HCT116 (cell line): ENCODE data around the gene TGFBRAP1. TPM values are rescaled to one million over a fixed set of nuclear protein-coding genes. Genes with fewer than 3 reads are reported as not detected.

Experiments used
- ATAC-seq: fragments of 200-7000 bp; cut with Tn5 transposase; 2 replicates; pipeline ENCODE4 v1.9.1; 2020; ENCODE audit warnings: mild to moderate bottlenecking, moderate library complexity
- BruUV-seq: library from RNA; stranded (reverse); fragments of 400-500 nt; replicated peaks from 2 replicates; lab custom pipeline; 2021; lab: Mats Ljungman, UMichigan
- CTCF ChIA-PET: fragments of 300-600 bp; sonication (Branson Sonifier 250); formaldehyde crosslinking; loops from one replicate; lab custom pipeline; 2021; ENCODE audit warnings: antibody characterized with exemption; lab: Charles Lee
- POLR2A ChIA-PET: fragments of 300-600, 350-600 bp; sonication (Branson Sonifier 250); formaldehyde crosslinking; loops from one replicate; lab custom pipeline; 2021; ENCODE audit warnings: antibody characterized with exemption; lab: Charles Lee
- RAD21 ChIA-PET, 2 experiments: fragments of 300-600 bp; sonication (Branson Sonifier 250); formaldehyde crosslinking; loops; one replicate each; lab custom pipeline; 2023; ENCODE audit warnings: low total read pairs in 2 of 2; ENCODE audit not compliant: uncharacterized antibody in 2 of 2, unreplicated experiment in 2 of 2, low non-redundant PET in 1 of 2; lab: Charles Lee
- DNase-seq: peaks from one replicate; pipeline ENCODE4 v3.0.0-alpha.2; 2010; ENCODE audit warnings: low read depth, low spot score
- H2AFZ ChIP-seq: fragments of 200-600 bp; shearing (Covaris generic), sonication (generic); 2 replicates; pipeline ENCODE4 v1.6.1; 2017; ENCODE audit warnings: low read depth, mixed run types, mixed read lengths, antibody characterized with exemption, low read length; ENCODE audit not compliant: poor library complexity, severe bottlenecking
- H3K27ac ChIP-seq: 2 replicates; pipeline ENCODE4 v1.5.1; 2012; ENCODE audit warnings: low read depth, low read length
- H3K27me3 ChIP-seq: fragments of 200-600 bp; sonication (generic); 2 replicates; pipeline ENCODE4 v1.6.1; 2016; ENCODE audit warnings: mixed run types, low read length, mixed read lengths; ENCODE audit not compliant: insufficient read depth
- H3K36me3 ChIP-seq, 2 experiments: fragments of 200-500 bp in 1 of 2; fragments of 200-600 bp in 1 of 2; sonication (Bioruptor generic) in 1 of 2; sonication (generic) in 1 of 2; 2 replicates each; pipeline versions ENCODE4 v1.5.1 to v1.6.1; 2014 to 2016; ENCODE audit warnings: low read length in 2 of 2, inconsistent platforms in 1 of 2, mixed read lengths in 1 of 2, mixed run types in 1 of 2; ENCODE audit not compliant: insufficient read depth in 2 of 2, control insufficient read depth in 1 of 2
- H3K4me1 ChIP-seq, 2 experiments: fragments of 200-600 bp in 1 of 2; sonication (generic) in 1 of 2; 2 replicates each; pipeline versions ENCODE4 v1.5.1 to v1.6.1; 2012 to 2017; ENCODE audit warnings: low read length in 2 of 2, inconsistent platforms in 1 of 2, mild to moderate bottlenecking in 1 of 2, mixed read lengths in 1 of 2, mixed run types in 1 of 2, moderate library complexity in 1 of 2; ENCODE audit not compliant: insufficient read depth in 2 of 2, control insufficient read depth in 1 of 2
- H3K4me2 ChIP-seq: fragments of 200-600 bp; sonication (generic); 2 replicates; pipeline ENCODE4 v1.6.1; 2017; ENCODE audit warnings: mixed run types, low read length, mixed read lengths
- H3K4me3 ChIP-seq, 2 experiments: fragments of 200-600 bp in 1 of 2; sonication (generic) in 1 of 2; replicated peaks in 1 of 2; 2 replicates each; pipeline ENCODE4 v1.5.1; 2011 to 2016; ENCODE audit warnings: low read length in 2 of 2, control low read depth in 1 of 2, low read depth in 1 of 2, mild to moderate bottlenecking in 1 of 2, mixed read lengths in 1 of 2, mixed run types in 1 of 2
- H3K79me2 ChIP-seq: fragments of 200-600 bp; sonication (generic); 2 replicates; pipeline ENCODE4 v1.6.1; 2017; ENCODE audit warnings: mild to moderate bottlenecking, mixed run types, low read length, moderate library complexity, mixed read lengths; ENCODE audit not compliant: insufficient read depth
- H3K9ac ChIP-seq: fragments of 200-600 bp; sonication (generic); 2 replicates; pipeline ENCODE4 v1.6.1; 2016; ENCODE audit warnings: low read length, mixed read lengths
- H3K9me2 ChIP-seq: fragments of 200-600 bp; sonication (generic), shearing (Covaris generic); 2 replicates; pipeline ENCODE4 v1.6.1; 2017; ENCODE audit warnings: mixed run types, mild to moderate bottlenecking, moderate library complexity; ENCODE audit not compliant: insufficient read depth
- H3K9me3 ChIP-seq, 2 experiments: fragments of 200-500 bp in 1 of 2; fragments of 200-600 bp in 1 of 2; sonication (Bioruptor generic) in 1 of 2; sonication (generic) in 1 of 2; 2 replicates each; pipeline ENCODE4 v1.6.1; 2014 to 2017; ENCODE audit warnings: low read length in 2 of 2, mixed read lengths in 2 of 2, inconsistent platforms in 1 of 2, low read depth in 1 of 2, mild to moderate bottlenecking in 1 of 2, mixed run types in 1 of 2, moderate library complexity in 1 of 2; ENCODE audit not compliant: control insufficient read depth in 1 of 2, insufficient read depth in 1 of 2
- H4K20me1 ChIP-seq: fragments of 200-600 bp; sonication (generic), shearing (Covaris generic); 2 replicates; pipeline ENCODE4 v1.6.1; 2017; ENCODE audit warnings: mixed run types, mild to moderate bottlenecking, moderate library complexity; ENCODE audit not compliant: insufficient read depth
- CEBPB ChIP-seq: IDR thresholded peaks from 2 replicates; pipeline ENCODE4 v1.6.1; 2012; ENCODE audit warnings: low read depth
- ELF1 ChIP-seq: IDR thresholded peaks from 2 replicates; pipeline ENCODE4 v1.6.1; 2012; ENCODE audit warnings: low read depth, borderline replicate concordance
- EZH2 ChIP-seq: fragments of 200-600 bp; sonication (generic); IDR thresholded peaks from 2 replicates; pipeline ENCODE4 v1.6.1; 2017; ENCODE audit warnings: antibody characterized with exemption, mixed run types
- EZH2phosphoT487 ChIP-seq: fragments of 200-600 bp; IDR thresholded peaks from 2 replicates; pipeline ENCODE4 v1.6.1; 2018; ENCODE audit warnings: antibody characterized with exemption, borderline replicate concordance
- FOSL1 ChIP-seq: IDR thresholded peaks from 2 replicates; pipeline ENCODE4 v1.6.1; 2012; ENCODE audit warnings: low read depth
- JUND ChIP-seq: IDR thresholded peaks from 2 replicates; pipeline ENCODE4 v1.6.1; 2012
- POLR2AphosphoS5 ChIP-seq: IDR thresholded peaks from 2 replicates; pipeline ENCODE4 v1.6.1; 2011; ENCODE audit warnings: mild to moderate bottlenecking, low read depth, low read length, moderate library complexity
- RAD21 ChIP-seq: IDR thresholded peaks from 2 replicates; pipeline ENCODE4 v1.6.1; 2012; ENCODE audit warnings: low read depth, mild to moderate bottlenecking
- SIN3A ChIP-seq: IDR thresholded peaks from 2 replicates; pipeline ENCODE4 v1.6.1; 2012; ENCODE audit warnings: low read depth
- SP1 ChIP-seq: IDR thresholded peaks from 2 replicates; pipeline ENCODE4 v1.6.1; 2012; ENCODE audit warnings: low read depth
- SRF ChIP-seq: IDR thresholded peaks from 2 replicates; pipeline ENCODE4 v1.6.1; 2012; ENCODE audit warnings: low read depth
- TCF7L2 ChIP-seq: IDR thresholded peaks from 2 replicates; pipeline ENCODE4 v1.7.0; 2011; ENCODE audit warnings: borderline replicate concordance, inconsistent platforms; ENCODE audit not compliant: insufficient read depth, insufficient read length; ENCODE audit errors: extremely low read depth
- YY1 ChIP-seq: IDR thresholded peaks from 2 replicates; pipeline ENCODE4 v1.6.1; 2011; ENCODE audit warnings: low read length, low read depth, moderate library complexity, mild to moderate bottlenecking; ENCODE audit not compliant: insufficient replicate concordance; ENCODE audit errors: extremely low read depth
- ZNF274 ChIP-seq: fragments of 200-500 bp; sonication (Bioruptor generic); IDR thresholded peaks from 2 replicates; pipeline ENCODE4 v1.6.1; 2014; ENCODE audit warnings: mild to moderate bottlenecking, low read depth, low read length, inconsistent platforms
- intact Hi-C: fragments of 100-400 bp; cut with micrococcal nuclease; formaldehyde crosslinking; loops from 2 replicates; pipeline ENCODE4 v1.10.0; 2022
- total RNA-seq: library from RNA; stranded (reverse); gene quantifications from one replicate; pipeline ENCODE4 v1.2.1, GENCODE V29; 2021; ENCODE audit not compliant: unreplicated experiment
- TF ChIP-seq, protein P1 (sequence below), 3 experiments: fragments of 200-600 bp in 1 of 3; sonication (generic) in 1 of 3; IDR thresholded peaks in 2 of 3; conservative IDR thresholded peaks in 1 of 3; 2 replicates each; pipeline ENCODE4 v1.5.1; 2012 to 2017; ENCODE audit warnings: low read depth in 2 of 3, low read length in 2 of 3, antibody characterized with exemption in 1 of 3, borderline replicate concordance in 1 of 3, control low read depth in 1 of 3, mild to moderate bottlenecking in 1 of 3, mixed read lengths in 1 of 3, mixed run types in 1 of 3, moderate library complexity in 1 of 3; ENCODE audit not compliant: insufficient read depth in 1 of 3

The TGFBRAP1 gene
- total RNA-seq, 1 experiment from 2014 or later = 18.3 TPM

DNA sequence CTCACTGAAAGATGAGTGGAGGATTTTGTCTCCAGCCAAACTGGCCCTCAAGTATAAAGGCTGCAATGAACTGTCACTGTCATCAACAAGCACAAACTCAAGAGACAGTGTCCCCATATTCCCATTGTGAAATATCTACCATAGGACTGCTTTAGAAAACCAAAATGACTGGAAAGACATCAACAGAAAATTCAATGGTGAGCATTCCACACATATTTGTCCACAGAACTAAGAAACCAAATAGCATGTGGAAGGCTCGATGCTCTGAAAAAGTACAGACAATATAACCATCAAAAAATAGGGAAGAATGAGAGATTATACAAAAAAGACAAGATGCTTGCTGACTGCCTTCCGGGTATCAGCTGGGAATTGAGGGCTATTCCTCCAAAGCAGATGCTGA, 37.6 kb downstream of the TGFBRAP1 start:
- H3K79me2 ChIP-seq = no peaks in the 10 kb centered on the region
- H3K4me2 ChIP-seq = no peak overlapping the region
- no peaks in the 10 kb centered on the region for H3K27me3 ChIP-seq
- ATAC-seq (no peak), DNase-seq (no peak)
- H3K4me1 ChIP-seq = no peaks in the 10 kb centered on the region
- H3K9me2 ChIP-seq = no peaks in the 10 kb centered on the region
- intact Hi-C loops = no loop called here
- H2AFZ ChIP-seq = no peak overlapping the region
- peaks cover 7 to 9% of the 10 kb centered on the region in 2 experiments; a peak in 2 of 4 replicates for H3K36me3 ChIP-seq
- H4K20me1 ChIP-seq = no peaks in the 10 kb centered on the region
- no peak overlapping the region for H3K27ac ChIP-seq
- POLR2A ChIA-PET = no interaction called here
- no peaks in the 10 kb centered on the region for H3K9me3 ChIP-seq
- CTCF ChIA-PET = interaction anchor here (1.3 to 1.8 kb wide), 2 partner anchors 177 to 229 kb away, joined by 4 to 5 read pairs; no protein-coding TSS in a partner anchor
- no peak overlapping the region for H3K9ac ChIP-seq
- H3K4me3 ChIP-seq = no peak overlapping the region
- no TSS peak for BruUV-seq
- RAD21 ChIA-PET = no interaction called here
- TF ChIP-seq SIN3A (no peak), YY1 (no peak), EZH2phosphoT487 (no peak), ELF1 (no peak), RAD21 (no peak), FOSL1 (no peak), SRF (no peak), SP1 (no peak), EZH2 (no peak), POLR2AphosphoS5 (no peak), ZNF274 (no peak), TCF7L2 (no peak), CEBPB (no peak), JUND (no peak)
- TF ChIP-seq, protein P1, sequence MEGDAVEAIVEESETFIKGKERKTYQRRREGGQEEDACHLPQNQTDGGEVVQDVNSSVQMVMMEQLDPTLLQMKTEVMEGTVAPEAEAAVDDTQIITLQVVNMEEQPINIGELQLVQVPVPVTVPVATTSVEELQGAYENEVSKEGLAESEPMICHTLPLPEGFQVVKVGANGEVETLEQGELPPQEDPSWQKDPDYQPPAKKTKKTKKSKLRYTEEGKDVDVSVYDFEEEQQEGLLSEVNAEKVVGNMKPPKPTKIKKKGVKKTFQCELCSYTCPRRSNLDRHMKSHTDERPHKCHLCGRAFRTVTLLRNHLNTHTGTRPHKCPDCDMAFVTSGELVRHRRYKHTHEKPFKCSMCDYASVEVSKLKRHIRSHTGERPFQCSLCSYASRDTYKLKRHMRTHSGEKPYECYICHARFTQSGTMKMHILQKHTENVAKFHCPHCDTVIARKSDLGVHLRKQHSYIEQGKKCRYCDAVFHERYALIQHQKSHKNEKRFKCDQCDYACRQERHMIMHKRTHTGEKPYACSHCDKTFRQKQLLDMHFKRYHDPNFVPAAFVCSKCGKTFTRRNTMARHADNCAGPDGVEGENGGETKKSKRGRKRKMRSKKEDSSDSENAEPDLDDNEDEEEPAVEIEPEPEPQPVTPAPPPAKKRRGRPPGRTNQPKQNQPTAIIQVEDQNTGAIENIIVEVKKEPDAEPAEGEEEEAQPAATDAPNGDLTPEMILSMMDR (IDR thresholded peaks at IDR 0.05 in 2 of 3, conservative IDR thresholded peaks at IDR 0.05 in 1 of 3; ENCODE audit: borderline replicate concordance in 1 of 3, insufficient read depth in 1 of 3, low read depth in 2 of 3, low read length in 2 of 3) = no peak
